A673 (cell line): Measurements from ENCODE around the gene ARHGAP26. TPM values are rescaled to one million over a fixed set of nuclear protein-coding genes. Genes with fewer than 3 reads are reported as not detected.

Experiments
- BruUV-seq: library from RNA; stranded (reverse); fragments of 400-500 nt; replicated peaks from 2 replicates; lab custom pipeline; 2021; lab: Mats Ljungman, UMichigan
- CTCF ChIA-PET: fragments of 300-600 bp; sonication (Branson Sonifier 250); formaldehyde crosslinking; loops from one replicate; lab custom pipeline; 2022; ENCODE audit warnings: antibody characterized with exemption; lab: Charles Lee
- POLR2A ChIA-PET: fragments of 300-600 bp; sonication (Branson Sonifier 250); formaldehyde crosslinking; loops from one replicate; lab custom pipeline; 2022; ENCODE audit warnings: antibody characterized with exemption; ENCODE audit not compliant: low non-redundant PET; lab: Charles Lee
- DNase-seq: peaks from one replicate; pipeline ENCODE4 v3.0.0-alpha.2; 2015; ENCODE audit warnings: low spot score
- H3K27ac ChIP-seq: fragments of 200-600 bp; sonication (generic); 2 replicates; pipeline ENCODE4 v1.5.1; 2016; ENCODE audit warnings: mixed run types, low read depth, mild to moderate bottlenecking, mixed read lengths, antibody characterized with exemption, low read length; ENCODE audit not compliant: poor library complexity, severe bottlenecking
- H3K27me3 ChIP-seq: fragments of 200-600 bp; sonication (generic); replicated peaks from 2 replicates; pipeline ENCODE4 v1.6.1; 2017; ENCODE audit warnings: mixed run types, low read depth, mild to moderate bottlenecking, mixed read lengths, antibody characterized with exemption, low read length; ENCODE audit not compliant: insufficient read depth, poor library complexity
- H3K36me3 ChIP-seq: fragments of 200-600 bp; sonication (generic); 2 replicates; pipeline ENCODE4 v1.6.1; 2016; ENCODE audit warnings: mixed run types, mild to moderate bottlenecking, mixed read lengths, antibody characterized with exemption, low read length; ENCODE audit not compliant: insufficient read depth, poor library complexity, severe bottlenecking
- H3K4me1 ChIP-seq: fragments of 200-600 bp; sonication (generic); 2 replicates; pipeline ENCODE4 v1.6.1; 2017; ENCODE audit warnings: mixed run types, mild to moderate bottlenecking, mixed read lengths, antibody characterized with exemption, low read length; ENCODE audit not compliant: insufficient read depth, poor library complexity, severe bottlenecking
- H3K4me3 ChIP-seq: fragments of 200-600 bp; sonication (generic); 2 replicates; pipeline ENCODE4 v1.5.1; 2016; ENCODE audit warnings: low read depth, mixed run types, mild to moderate bottlenecking, mixed read lengths, low read length; ENCODE audit not compliant: poor library complexity, severe bottlenecking
- H3K9me3 ChIP-seq: fragments of 200-600 bp; sonication (generic); 2 replicates; pipeline ENCODE4 v1.6.1; 2016; ENCODE audit warnings: mixed run types, low read depth, mild to moderate bottlenecking, mixed read lengths, antibody characterized with exemption, low read length; ENCODE audit not compliant: poor library complexity, severe bottlenecking
- CTCF ChIP-seq: fragments of 300-800, 200-600 bp; sonication (generic); conservative IDR thresholded peaks from 2 replicates; pipeline ENCODE4 v1.5.1; 2017; ENCODE audit warnings: low read depth, mild to moderate bottlenecking, antibody characterized with exemption, low read length, moderate library complexity, mixed read lengths
- EZH2 ChIP-seq: fragments of 200-600 bp; sonication (generic); IDR thresholded peaks from 2 replicates; pipeline ENCODE4 v1.6.1; 2017; ENCODE audit warnings: borderline replicate concordance, low read depth, mild to moderate bottlenecking, mixed read lengths, antibody characterized with exemption, low read length; ENCODE audit not compliant: poor library complexity, severe bottlenecking
- intact Hi-C: fragments of 100-400 bp; cut with micrococcal nuclease; formaldehyde crosslinking; loops from one replicate; pipeline ENCODE4 v1.10.0; 2022; ENCODE audit not compliant: unreplicated experiment
- total RNA-seq: library from RNA; stranded (reverse); gene quantifications from 2 replicates; pipeline ENCODE4 v1.2.3, GENCODE V29; 2021

ARHGAP26 gene
- total RNA-seq, 1 experiment from 2014 or later: 25.5 TPM

- Histone ChIP-seq H3K36me3 (no peaks in the 10 kb centered on the region), H3K4me3 (no peak overlapping the region), H3K27ac (no peak overlapping the region), H3K4me1 (peaks cover 5% of the 10 kb centered on the region), H3K9me3 (no peaks in the 10 kb centered on the region), H3K27me3 (no peaks in the 10 kb centered on the region)
- TF ChIP-seq CTCF: no peak
- no peak for TF ChIP-seq EZH2
- BruUV-seq: no TSS peak
- CTCF ChIA-PET: no interaction called here
- no peak for DNase-seq
- POLR2A ChIA-PET: no interaction called here
- intact Hi-C loops: no loop called here
These were observed 456.2 kb downstream of the ARHGAP26 start for GRCh38 chr5:143226361-143226760.

- ChIA-PET POLR2A (no interaction called here), CTCF (no interaction called here)
- no peak overlapping the region for H3K4me3 ChIP-seq
- TF ChIP-seq CTCF (no peak), EZH2 (no peak)
- no peaks in the 10 kb centered on the region for H3K36me3 ChIP-seq
- H3K27me3 ChIP-seq: no peaks in the 10 kb centered on the region
- H3K4me1 ChIP-seq: no peaks in the 10 kb centered on the region
- DNase-seq: no peak
- no peak overlapping the region for H3K27ac ChIP-seq
- no peaks in the 10 kb centered on the region for H3K9me3 ChIP-seq
- intact Hi-C loops: no loop called here
- BruUV-seq: no TSS peak
These were observed 456.7 kb downstream of the ARHGAP26 start for GRCh38 chr5:143226872-143227271.

- DNase-seq: no peak
- Histone ChIP-seq H3K27me3 (no peaks in the 10 kb centered on the region), H3K9me3 (no peaks in the 10 kb centered on the region), H3K4me3 (no peak overlapping the region), H3K27ac (no peak overlapping the region), H3K4me1 (no peaks in the 10 kb centered on the region), H3K36me3 (no peaks in the 10 kb centered on the region)
- TF ChIP-seq EZH2: no peak
- no peak for TF ChIP-seq CTCF
- intact Hi-C loops: no loop called here
- POLR2A ChIA-PET: no interaction called here
- CTCF ChIA-PET: no interaction called here
- no TSS peak for BruUV-seq
These were observed 457.1 kb downstream of the ARHGAP26 start for GRCh38 chr5:143227301-143227700.
